Loucy (cell line): ENCODE data around the gene PRKAB1.

Source experiments
- CTCF ChIP-seq: fragments of 200-600 bp; sonication (generic); conservative IDR thresholded peaks from 2 replicates; pipeline ENCODE4 v1.5.1; 2014; ENCODE audit warnings: mild to moderate bottlenecking, antibody characterized with exemption, low read length
- EZH2phosphoT487 ChIP-seq: fragments of 200-600 bp; IDR thresholded peaks from 2 replicates; pipeline ENCODE4 v1.6.1; 2018; ENCODE audit warnings: antibody characterized with exemption, mild to moderate bottlenecking, moderate library complexity, borderline replicate concordance

GRCh38 chr12:119696943-119697342 lies 29.0 kb downstream of the PRKAB1 start:
- TF ChIP-seq CTCF (no peak), EZH2phosphoT487 (no peak)
